Measurements from ENCODE around the gene TTLL11. TPM values are rescaled to one million over a fixed set of nuclear protein-coding genes. Genes with fewer than 3 reads are reported as not detected.

Gene TTLL11
- total RNA-seq, 1 experiment from 2014 or later, result 2.3 TPM

GRCh38 chr9:121902461-121903135 is 190.5 kb downstream of the TTLL11 start:
- Histone ChIP-seq H3K9me2 (ENCODE audit: insufficient read depth) (no peaks in the 10 kb centered on the region), H3K79me2 (ENCODE audit: low read depth) (no peaks in the 10 kb centered on the region), H3K9me3 (ENCODE audit: insufficient read depth, low read depth) (no peaks in the 10 kb centered on the region; the same call in 1 of the 2 replicates), H3K27me3 (ENCODE audit: insufficient read depth, low read depth) (no peaks in the 10 kb centered on the region), H4K20me1 (ENCODE audit: insufficient read depth) (no peaks in the 10 kb centered on the region), H2AFZ (no peak overlapping the region), H3K4me1 (replicated peaks; ENCODE audit: insufficient read depth) (no peaks in the 10 kb centered on the region; the same call in 1 of the 2 replicates), H3K4me3 (no peak overlapping the region), H3F3A (ENCODE audit: insufficient read depth, low read depth) (no peaks in the 10 kb centered on the region; the same call in 1 of the 2 replicates), H3K36me3 (ENCODE audit: low read depth) (no peaks in the 10 kb centered on the region), H3K27ac (no peak overlapping the region), H3K4me2 (no peak overlapping the region)
- BruUV-seq (replicated peaks), result no TSS peak
- ChIA-PET CTCF (no interaction called here), POLR2A (ENCODE audit: unreplicated experiment) (no interaction called here)
- intact Hi-C loops (cut with micrococcal nuclease; ENCODE audit: unreplicated experiment), result no loop called here
- DNase-seq, result no peak
- no peak for TF ChIP-seq EZH2 (IDR thresholded peaks at IDR 0.05; ENCODE audit: low read depth)
- TF ChIP-seq CTCF (conservative IDR thresholded peaks at IDR 0.05), result no peak

GRCh38 chr9:121901616-121902015 is 191.5 kb downstream of the TTLL11 start:
- H3K9me2 ChIP-seq (ENCODE audit: insufficient read depth), result no peaks in the 10 kb centered on the region
- no peaks in the 10 kb centered on the region for H3K36me3 ChIP-seq (ENCODE audit: low read depth)
- no peaks in the 10 kb centered on the region; the same call in 1 of the 2 replicates for H3K9me3 ChIP-seq (ENCODE audit: insufficient read depth, low read depth)
- no peaks in the 10 kb centered on the region; the same call in 1 of the 2 replicates for H3F3A ChIP-seq (ENCODE audit: insufficient read depth, low read depth)
- BruUV-seq (replicated peaks), result no TSS peak
- no peaks in the 10 kb centered on the region; the same call in 1 of the 2 replicates for H3K4me1 ChIP-seq (replicated peaks; ENCODE audit: insufficient read depth)
- H3K4me2 ChIP-seq, result no peak overlapping the region
- TF ChIP-seq CTCF (conservative IDR thresholded peaks at IDR 0.05) (no peak), EZH2 (IDR thresholded peaks at IDR 0.05; ENCODE audit: low read depth) (no peak)
- H3K4me3 ChIP-seq, result no peak overlapping the region
- intact Hi-C loops (cut with micrococcal nuclease; ENCODE audit: unreplicated experiment), result no loop called here
- H3K27ac ChIP-seq, result no peak overlapping the region
- no peak overlapping the region for H2AFZ ChIP-seq
- POLR2A ChIA-PET (ENCODE audit: unreplicated experiment), result no interaction called here
- no peaks in the 10 kb centered on the region for H3K27me3 ChIP-seq (ENCODE audit: insufficient read depth, low read depth)
- no peak for DNase-seq
- H4K20me1 ChIP-seq (ENCODE audit: insufficient read depth), result no peaks in the 10 kb centered on the region
- no peaks in the 10 kb centered on the region for H3K79me2 ChIP-seq (ENCODE audit: low read depth)
- CTCF ChIA-PET, result no interaction called here

DNA sequence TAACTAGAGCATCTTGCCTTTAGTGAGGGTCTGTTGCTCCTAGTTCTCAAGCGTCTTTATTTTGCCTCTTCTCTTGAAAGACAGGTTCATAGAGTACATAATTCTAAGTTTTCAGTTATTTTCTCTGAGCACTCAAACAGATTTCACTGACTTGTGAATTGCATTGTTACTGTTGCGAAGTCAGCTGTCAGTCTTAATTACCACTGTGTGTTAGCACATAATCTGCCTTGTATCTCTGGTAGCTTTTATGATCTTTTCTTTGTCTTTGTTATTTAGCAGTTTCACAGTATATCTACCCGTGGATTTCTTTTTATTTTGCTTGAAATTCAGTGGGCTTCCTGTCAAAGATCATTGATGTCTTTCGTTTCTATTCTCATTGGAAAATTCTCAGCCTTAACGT is 192.9 kb downstream of the TTLL11 start:
- no peaks in the 10 kb centered on the region for H3K27me3 ChIP-seq (ENCODE audit: insufficient read depth, low read depth)
- no peaks in the 10 kb centered on the region; the same call in 1 of the 2 replicates for H3K4me1 ChIP-seq (replicated peaks; ENCODE audit: insufficient read depth)
- no peak overlapping the region for H3K4me3 ChIP-seq
- DNase-seq, result no peak
- H4K20me1 ChIP-seq (ENCODE audit: insufficient read depth), result no peaks in the 10 kb centered on the region
- peaks cover 3% of the 10 kb centered on the region; the same call in 1 of the 2 replicates for H3F3A ChIP-seq (ENCODE audit: insufficient read depth, low read depth)
- POLR2A ChIA-PET (ENCODE audit: unreplicated experiment), result no interaction called here
- no peaks in the 10 kb centered on the region for H3K79me2 ChIP-seq (ENCODE audit: low read depth)
- H3K9me2 ChIP-seq (ENCODE audit: insufficient read depth), result no peaks in the 10 kb centered on the region
- CTCF ChIA-PET, result no interaction called here
- no TSS peak for BruUV-seq (replicated peaks)
- no peaks in the 10 kb centered on the region; the same call in 1 of the 2 replicates for H3K9me3 ChIP-seq (ENCODE audit: insufficient read depth, low read depth)
- H3K36me3 ChIP-seq (ENCODE audit: low read depth), result no peaks in the 10 kb centered on the region
- H3K4me2 ChIP-seq, result no peak overlapping the region
- no peak overlapping the region for H2AFZ ChIP-seq
- TF ChIP-seq EZH2 (IDR thresholded peaks at IDR 0.05; ENCODE audit: low read depth) (no peak), CTCF (conservative IDR thresholded peaks at IDR 0.05) (no peak)
- intact Hi-C loops (cut with micrococcal nuclease; ENCODE audit: unreplicated experiment), result no loop called here
- no peak overlapping the region for H3K27ac ChIP-seq

Data from PC-9 (cell line).